Esophagus (tissue), 2 donors: ENCODE results near the gene UBR2. TPM values are rescaled to one million over a fixed set of nuclear protein-coding genes. Genes with fewer than 3 reads are reported as not detected.

Experiments
- H3K27ac ChIP-seq, 2 donors: one replicate each; pipeline ENCODE4 v1.5.1; 2013; ENCODE audit warnings: low read depth in 2 of 2, mild to moderate bottlenecking in 2 of 2, inconsistent platforms in 1 of 2, low read length in 1 of 2, moderate library complexity in 1 of 2
- H3K27me3 ChIP-seq, 2 donors: one replicate each; pipeline ENCODE4 v1.6.1; 2013; ENCODE audit warnings: low read length in 2 of 2, control low read depth in 1 of 2, mild to moderate bottlenecking in 1 of 2; ENCODE audit not compliant: insufficient read depth in 2 of 2, control insufficient read depth in 1 of 2
- H3K36me3 ChIP-seq, 2 donors: one replicate each; pipeline ENCODE4 v1.6.1; 2013; ENCODE audit warnings: low read length in 1 of 2; ENCODE audit not compliant: control insufficient read depth in 2 of 2, insufficient read depth in 2 of 2
- H3K4me1 ChIP-seq, 2 donors: one replicate each; pipeline ENCODE4 v1.6.1; 2013; ENCODE audit warnings: low read length in 1 of 2; ENCODE audit not compliant: control insufficient read depth in 2 of 2, insufficient read depth in 2 of 2
- H3K4me3 ChIP-seq, 2 donors: one replicate each; pipeline ENCODE4 v1.5.1; 2013; ENCODE audit warnings: low read length in 2 of 2, mild to moderate bottlenecking in 2 of 2, low read depth in 1 of 2, moderate library complexity in 1 of 2
- H3K9me3 ChIP-seq, 2 donors: one replicate each; pipeline ENCODE4 v1.6.1; 2013; ENCODE audit warnings: mild to moderate bottlenecking in 2 of 2, low read depth in 1 of 2, low read length in 1 of 2, moderate library complexity in 1 of 2; ENCODE audit not compliant: control insufficient read depth in 2 of 2, insufficient read depth in 1 of 2
- WGBS, 2 donors: extraction: QIAGEN DNeasy Blood & Tissue Kit; methylation state at CpG; one replicate each; pipeline ENCODE4 v1.1.7; 2013; 5-methylcytosine and 5-hydroxymethylcytosine counted together
- polyA plus RNA-seq, 2 donors: library from polyadenylated mRNA; stranded (reverse); fragments of 200-250 nt; gene quantifications; one replicate each; pipeline ENCODE4 v1.2.3, GENCODE V29; 2013
- donor health status: healthy with polysubstance abuse.
- donor health status: Bipolar disorder and iron deficiency.

Gene UBR2
- polyA plus RNA-seq, 2 donors = 5.5 to 7.7 TPM

DNA sequence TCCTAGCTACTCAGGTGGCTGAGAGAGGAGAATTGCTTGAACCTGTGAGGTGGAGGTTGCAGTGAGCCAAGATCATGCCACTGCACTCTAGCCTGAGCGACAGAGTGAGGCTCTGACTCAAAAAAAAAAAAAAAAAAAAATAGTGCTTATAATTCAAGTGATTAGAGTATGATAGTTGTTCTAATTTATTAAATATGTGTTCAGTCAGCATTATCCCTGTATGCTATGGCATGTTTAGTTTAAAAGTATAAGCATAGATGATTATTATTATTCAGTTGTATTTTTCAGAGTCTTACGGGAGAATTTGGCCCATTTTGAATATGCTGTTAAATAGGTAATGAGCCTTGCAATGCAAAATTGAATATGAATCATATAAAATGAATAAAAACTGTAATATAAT lies 64.8 kb downstream of the UBR2 start:
- H3K4me1 ChIP-seq = no peaks in the 10 kb centered on the region
- H3K27me3 ChIP-seq = no peaks in the 10 kb centered on the region
- no peaks in the 10 kb centered on the region for H3K9me3 ChIP-seq
- 94 to 95% methylated on average over 2 of the region's 2 CpGs for WGBS, 2 donors
- H3K4me3 ChIP-seq = no peak overlapping the region
- no peak overlapping the region for H3K27ac ChIP-seq
- peaks cover 0 to 7% of the 10 kb centered on the region in 2 donors for H3K36me3 ChIP-seq

GRCh38 chr6:42629845-42630244 lies 66.0 kb downstream of the UBR2 start:
- Histone ChIP-seq H3K4me1 (no peaks in the 10 kb centered on the region), H3K27me3 (no peaks in the 10 kb centered on the region), H3K27ac (no peak overlapping the region), H3K36me3 (peaks cover 0 to 9% of the 10 kb centered on the region in 2 donors), H3K4me3 (no peak overlapping the region), H3K9me3 (no peaks in the 10 kb centered on the region)
- 82 to 83% methylated on average over 5 of the region's 5 CpGs for WGBS, 2 donors

- peaks cover 6 to 7% of the 10 kb centered on the region in 2 donors for H3K36me3 ChIP-seq
- WGBS, 2 donors = 91 to 92% methylated on average over 3 of the region's 3 CpGs
- no peak overlapping the region for H3K4me3 ChIP-seq
- no peaks in the 10 kb centered on the region for H3K9me3 ChIP-seq
- no peaks in the 10 kb centered on the region for H3K4me1 ChIP-seq
- H3K27me3 ChIP-seq = no peaks in the 10 kb centered on the region
- H3K27ac ChIP-seq = no peak overlapping the region
Observed at GRCh38 chr6:42637681-42638080, 73.9 kb downstream of the UBR2 start.

GRCh38 chr6:42642794-42643193 lies 79.0 kb downstream of the UBR2 start:
- no peaks in the 10 kb centered on the region for H3K9me3 ChIP-seq
- H3K27me3 ChIP-seq = no peaks in the 10 kb centered on the region
- peaks cover 4 to 13% of the 10 kb centered on the region in 2 donors for H3K36me3 ChIP-seq
- H3K4me1 ChIP-seq = no peaks in the 10 kb centered on the region
- WGBS, 2 donors = 86 to 96% methylated on average over 5 of the region's 5 CpGs
- H3K4me3 ChIP-seq = no peak overlapping the region
- no peak overlapping the region for H3K27ac ChIP-seq

DNA sequence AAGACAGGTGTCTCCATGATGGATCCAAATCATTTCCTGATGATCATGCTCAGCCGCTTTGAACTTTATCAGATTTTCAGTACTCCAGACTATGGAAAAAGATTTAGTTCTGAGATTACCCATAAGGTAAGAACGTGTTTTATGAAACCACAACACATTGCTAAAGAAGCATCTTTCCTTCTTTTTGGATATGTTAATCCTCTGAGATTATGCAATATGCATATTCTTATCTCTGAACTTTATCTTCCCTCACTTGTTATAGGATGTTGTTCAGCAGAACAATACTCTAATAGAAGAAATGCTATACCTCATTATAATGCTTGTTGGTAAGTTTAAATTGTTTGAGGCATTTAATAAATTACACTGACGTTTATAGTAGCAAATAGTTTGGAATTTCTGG lies 80.4 kb downstream of the UBR2 start:
- Histone ChIP-seq H3K36me3 (peaks cover 4 to 10% of the 10 kb centered on the region in 2 donors), H3K4me1 (no peaks in the 10 kb centered on the region), H3K27ac (no peak overlapping the region), H3K27me3 (no peaks in the 10 kb centered on the region), H3K9me3 (no peaks in the 10 kb centered on the region), H3K4me3 (no peak overlapping the region)
- 83 to 84% methylated on average over 3 of the region's 3 CpGs for WGBS, 2 donors

- Histone ChIP-seq H3K4me1 (no peaks in the 10 kb centered on the region), H3K27ac (no peak overlapping the region), H3K9me3 (no peaks in the 10 kb centered on the region), H3K36me3 (peaks cover 5 to 6% of the 10 kb centered on the region in 2 donors), H3K4me3 (no peak overlapping the region), H3K27me3 (no peaks in the 10 kb centered on the region)
- 88 to 91% methylated on average over 5 of the region's 5 CpGs for whole genome bisulfite sequencing, 2 donors
Observed at GRCh38 chr6:42652024-42652746, 88.4 kb downstream of the UBR2 start.

- Histone ChIP-seq H3K4me1 (no peaks in the 10 kb centered on the region), H3K27me3 (no peaks in the 10 kb centered on the region), H3K27ac (no peak overlapping the region), H3K4me3 (no peak overlapping the region), H3K9me3 (no peaks in the 10 kb centered on the region), H3K36me3 (peaks cover 6 to 7% of the 10 kb centered on the region in 2 donors)
- 87 to 89% methylated on average over 5 of the region's 5 CpGs for WGBS, 2 donors
Observed at GRCh38 chr6:42653851-42654250, 90.0 kb downstream of the UBR2 start.

DNA sequence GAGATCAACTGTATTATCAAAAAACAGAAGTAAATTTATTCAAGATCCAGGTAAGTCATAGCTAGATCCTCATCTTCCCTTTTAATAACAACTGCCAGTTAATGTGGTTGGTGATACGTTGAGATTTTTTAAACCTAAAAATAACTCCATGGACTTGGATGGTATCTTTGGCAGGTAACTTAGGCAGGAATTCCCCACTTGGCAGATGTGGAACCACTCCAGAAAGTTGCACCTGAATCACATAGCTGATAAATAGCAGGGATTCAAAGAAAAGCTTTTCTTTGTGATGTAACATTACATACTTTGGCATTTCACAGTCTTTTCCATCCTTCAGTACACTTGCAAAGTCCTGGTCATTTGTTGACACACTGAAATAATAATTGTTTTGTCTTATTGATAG lies 96.0 kb downstream of the UBR2 start:
- no peaks in the 10 kb centered on the region for H3K9me3 ChIP-seq
- 29 to 31% methylated on average over 1 of the region's 1 CpG for WGBS, 2 donors
- no peaks in the 10 kb centered on the region for H3K27me3 ChIP-seq
- no peak overlapping the region for H3K4me3 ChIP-seq
- no peaks in the 10 kb centered on the region for H3K4me1 ChIP-seq
- H3K36me3 ChIP-seq = peaks cover 5 to 6% of the 10 kb centered on the region in 2 donors
- no peak overlapping the region for H3K27ac ChIP-seq

DNA sequence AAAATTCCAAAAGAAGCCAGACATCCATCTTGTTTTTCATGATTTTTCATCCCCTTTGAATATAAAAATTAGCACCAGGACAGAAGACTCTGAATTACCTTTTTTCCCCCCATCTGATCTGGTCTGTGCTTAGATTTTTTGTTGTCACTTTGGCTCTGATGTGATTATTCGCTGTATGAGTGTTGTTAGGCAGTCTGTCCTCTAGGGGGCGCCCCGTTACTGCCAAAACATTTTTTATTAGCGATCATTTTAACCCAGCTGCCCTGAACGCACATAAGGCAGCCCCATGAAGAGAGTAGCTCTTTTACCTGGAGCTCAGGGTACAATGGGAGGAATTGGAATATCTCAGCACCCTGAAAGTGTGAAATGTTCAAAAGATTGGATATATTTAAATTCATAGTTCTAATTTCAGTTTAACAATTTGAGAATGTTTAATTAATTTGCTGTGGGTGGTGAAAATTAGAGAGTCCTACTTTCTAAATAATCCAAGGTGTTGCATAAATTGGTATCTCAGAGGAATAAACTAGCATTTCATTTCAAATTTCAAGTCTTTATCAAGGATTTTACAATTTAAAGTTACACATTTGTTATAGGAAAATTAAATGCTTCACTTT lies 97.8 kb downstream of the UBR2 start:
- peaks cover 6 to 11% of the 10 kb centered on the region in 2 donors for H3K36me3 ChIP-seq

GRCh38 chr6:42664718-42665117 lies 100.9 kb downstream of the UBR2 start:
- no peaks in the 10 kb centered on the region for H3K4me1 ChIP-seq
- peaks cover 4 to 16% of the 10 kb centered on the region in 2 donors for H3K36me3 ChIP-seq
- WGBS, 2 donors = 88 to 96% methylated on average over 2 of the region's 2 CpGs
- H3K9me3 ChIP-seq = no peaks in the 10 kb centered on the region
- H3K4me3 ChIP-seq = no peak overlapping the region
- H3K27me3 ChIP-seq = no peaks in the 10 kb centered on the region
- no peak overlapping the region for H3K27ac ChIP-seq

More for the DNA sequence above, 97.8 kb downstream of the UBR2 start:
- Histone ChIP-seq H3K9me3 (no peaks in the 10 kb centered on the region), H3K4me3 (no peak overlapping the region), H3K4me1 (no peaks in the 10 kb centered on the region), H3K27me3 (no peaks in the 10 kb centered on the region), H3K27ac (no peak overlapping the region)
- WGBS, 2 donors = 0 to 1% methylated on average over 5 of the region's 5 CpGs
